GM18526 (cell line): Measurements from ENCODE around the gene ITGAL.

Experiments used
- POLR2A ChIP-seq: IDR thresholded peaks from 3 replicates; pipeline ENCODE4 v1.6.1; 2011; ENCODE audit not compliant: insufficient read length; ENCODE audit errors: extremely low read depth

The ITGAL gene

DNA sequence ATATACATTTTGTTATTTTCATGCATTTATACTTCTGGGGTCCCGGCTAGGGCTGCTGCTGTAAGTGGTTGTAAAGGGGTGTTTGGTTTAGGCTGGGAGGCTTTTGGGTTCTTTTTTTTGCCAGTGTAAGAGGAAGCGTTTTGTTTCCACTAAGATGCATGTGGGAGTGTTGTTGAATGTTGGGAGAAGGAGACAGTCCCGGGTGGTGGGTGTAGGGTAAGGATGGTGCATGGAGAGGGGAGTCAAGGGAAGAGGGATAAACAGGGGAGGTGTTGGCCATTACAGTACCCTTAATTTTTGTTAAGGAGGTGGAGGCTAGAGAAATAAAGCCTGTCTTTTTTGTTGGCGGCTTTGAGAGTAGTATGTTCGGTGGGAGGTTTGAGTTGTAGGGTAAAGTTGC is 70.5 kb downstream of the ITGAL start:
- TF ChIP-seq POLR2A: no peak

DNA sequence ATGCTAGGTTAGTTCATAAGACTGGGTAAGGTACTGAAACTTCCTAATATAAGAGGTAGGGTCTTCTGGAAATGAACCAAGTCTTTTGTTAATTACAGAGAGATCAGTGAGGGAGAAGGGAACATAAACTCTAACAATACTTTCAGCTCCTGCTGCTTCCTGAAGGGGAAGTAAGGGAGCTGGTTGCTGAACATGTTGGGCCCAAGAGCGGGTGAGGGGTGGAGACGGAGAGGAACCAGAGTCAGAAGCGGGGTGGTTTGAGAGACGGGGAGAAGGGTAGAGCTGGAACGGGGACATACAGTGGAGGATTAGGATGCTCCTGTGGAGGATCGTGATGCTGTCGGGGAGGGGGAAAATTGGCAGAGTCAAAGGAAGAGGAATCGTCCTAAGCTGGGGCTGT is 73.6 kb downstream of the ITGAL start:
- no peak for TF ChIP-seq POLR2A

DNA sequence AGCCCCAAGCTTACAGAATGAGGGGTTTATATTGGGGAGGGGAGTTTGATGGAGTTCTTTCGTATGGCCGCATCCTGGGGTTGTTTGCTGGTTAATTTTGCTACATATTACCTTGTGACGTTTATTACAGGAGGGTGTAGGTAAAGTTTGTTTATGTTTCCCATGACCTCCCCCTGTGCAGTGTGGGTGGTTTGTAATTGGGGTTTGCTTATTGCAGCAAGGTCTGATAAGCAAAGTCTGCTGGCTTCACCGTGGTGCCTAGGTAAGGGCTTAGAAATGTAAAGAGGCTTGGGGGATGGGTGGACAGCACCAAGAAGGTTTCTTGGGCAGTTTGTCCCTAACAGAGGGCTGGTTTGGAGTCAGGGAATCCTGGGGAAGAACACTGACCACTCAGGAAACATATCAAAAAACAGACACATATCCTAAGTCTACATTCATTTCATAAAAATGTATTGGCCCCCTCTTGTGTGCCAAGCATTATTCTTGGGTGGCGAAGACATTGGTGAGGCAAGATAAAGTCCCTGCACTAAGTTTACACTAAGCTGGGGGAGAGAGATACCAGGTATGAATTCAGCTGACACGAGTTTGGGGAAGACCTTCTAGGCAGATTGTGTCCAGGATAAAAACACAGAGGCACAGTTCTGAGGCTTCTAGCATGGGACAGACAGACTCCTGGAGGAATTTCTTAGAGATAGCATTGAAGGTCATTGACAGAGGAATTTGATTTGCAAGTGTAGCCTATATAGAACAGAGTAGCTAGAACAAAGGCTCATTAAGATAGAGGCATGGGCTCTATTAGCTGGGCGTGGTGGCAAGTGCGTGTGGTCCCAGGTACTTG is 76.1 kb downstream of the ITGAL start:
- no peak for TF ChIP-seq POLR2A

DNA sequence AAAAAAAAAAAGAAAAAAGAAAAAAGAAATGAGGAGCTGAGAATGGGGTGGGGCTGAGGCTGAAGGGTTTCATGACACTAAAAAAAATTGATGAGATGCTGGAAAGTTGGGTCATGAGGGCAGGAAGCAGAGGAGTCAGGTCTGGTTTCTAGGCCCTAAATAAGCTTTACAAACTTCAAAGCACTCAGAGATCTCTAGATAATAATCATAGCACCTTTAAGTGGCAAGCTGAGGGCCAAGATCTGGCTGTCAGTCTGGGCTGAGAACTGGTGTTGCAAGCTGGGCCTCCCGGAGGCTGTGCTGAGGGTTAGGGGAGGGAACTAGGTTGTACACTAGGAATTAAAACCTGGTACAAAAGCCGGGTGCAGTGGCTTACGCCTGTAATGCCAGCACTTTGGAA is 79.2 kb downstream of the ITGAL start:
- TF ChIP-seq POLR2A: no peak

DNA sequence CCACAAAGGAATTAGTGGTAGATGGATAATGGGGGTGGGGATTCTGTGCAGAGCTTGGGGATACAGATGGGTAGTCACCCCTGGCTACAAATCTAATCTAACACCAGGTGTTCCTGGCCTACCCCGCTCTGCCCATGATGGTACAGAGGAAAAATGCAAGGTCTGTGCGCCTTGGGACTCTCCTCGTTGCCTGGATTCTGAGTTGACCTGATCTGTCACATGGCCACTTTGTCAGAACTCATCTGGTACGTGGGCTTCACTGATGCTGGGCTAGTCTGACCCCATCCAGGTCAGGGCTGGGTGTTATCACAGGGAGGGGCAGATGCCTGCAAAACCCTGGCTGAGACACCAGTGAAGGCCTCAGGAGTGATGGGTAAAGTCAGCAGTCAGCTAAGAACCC is 80.4 kb downstream of the ITGAL start:
- TF ChIP-seq POLR2A: no peak

DNA sequence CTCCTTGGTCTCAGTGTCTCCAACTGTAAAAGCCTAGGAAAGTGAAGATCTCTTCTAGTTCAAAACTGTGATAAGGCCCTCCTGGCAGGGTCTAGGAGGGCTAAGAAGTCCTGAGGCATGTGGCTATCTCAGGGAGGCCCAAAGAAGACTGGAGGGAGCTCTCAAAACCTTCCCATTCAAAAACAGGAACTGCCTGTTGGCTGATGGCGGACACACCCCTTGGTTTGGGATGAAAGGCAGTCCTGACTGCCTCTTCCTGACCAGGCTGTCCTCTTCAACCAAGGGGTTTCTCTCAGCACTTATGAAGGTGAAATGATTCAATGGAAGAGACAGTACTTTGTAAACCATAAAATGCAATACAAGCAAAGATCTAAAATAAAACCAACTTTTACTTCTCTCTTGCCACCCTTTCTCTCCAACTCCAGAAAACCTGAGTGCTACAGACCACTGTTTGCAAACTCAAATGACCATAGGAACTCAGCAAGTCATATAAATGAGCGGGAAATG is 80.9 kb downstream of the ITGAL start:
- TF ChIP-seq POLR2A: no peak

DNA sequence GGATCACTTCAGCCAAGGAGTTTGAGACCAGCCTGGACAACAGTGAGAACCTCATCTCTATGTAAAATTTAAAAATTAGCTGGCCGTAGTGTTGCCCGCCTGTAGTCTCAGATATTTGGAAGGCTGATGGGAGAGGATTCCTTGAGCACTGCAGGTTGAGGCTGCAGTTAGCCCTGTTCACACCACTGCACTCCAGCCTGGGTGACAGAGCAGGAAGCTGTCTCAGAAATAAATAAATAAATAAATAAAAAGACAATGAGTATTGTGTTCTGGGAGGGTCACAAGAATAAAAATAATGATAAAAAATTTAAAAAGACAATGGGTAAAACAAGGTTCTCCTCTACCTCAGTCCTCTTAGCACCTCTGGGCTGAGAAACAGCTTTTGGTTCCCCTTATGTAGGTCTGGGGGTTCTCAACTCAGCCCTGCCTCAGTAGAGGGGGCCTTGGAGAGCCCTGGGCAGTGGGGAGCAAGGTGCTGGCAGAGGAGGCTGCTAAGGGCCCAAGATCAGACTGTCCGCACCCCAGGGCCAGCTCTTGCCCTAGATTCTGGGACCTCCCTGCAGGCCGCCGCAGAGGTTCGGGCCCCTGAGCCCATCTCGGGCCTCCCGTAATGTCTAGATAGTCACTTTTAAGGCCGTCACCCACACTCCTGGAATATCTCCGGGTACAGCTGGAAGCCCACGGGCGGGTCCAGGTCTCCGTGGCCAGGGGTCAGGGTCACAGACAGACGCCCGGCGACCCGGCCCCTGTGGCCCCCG is 82.2 kb downstream of the ITGAL start:
- no peak for TF ChIP-seq POLR2A

DNA sequence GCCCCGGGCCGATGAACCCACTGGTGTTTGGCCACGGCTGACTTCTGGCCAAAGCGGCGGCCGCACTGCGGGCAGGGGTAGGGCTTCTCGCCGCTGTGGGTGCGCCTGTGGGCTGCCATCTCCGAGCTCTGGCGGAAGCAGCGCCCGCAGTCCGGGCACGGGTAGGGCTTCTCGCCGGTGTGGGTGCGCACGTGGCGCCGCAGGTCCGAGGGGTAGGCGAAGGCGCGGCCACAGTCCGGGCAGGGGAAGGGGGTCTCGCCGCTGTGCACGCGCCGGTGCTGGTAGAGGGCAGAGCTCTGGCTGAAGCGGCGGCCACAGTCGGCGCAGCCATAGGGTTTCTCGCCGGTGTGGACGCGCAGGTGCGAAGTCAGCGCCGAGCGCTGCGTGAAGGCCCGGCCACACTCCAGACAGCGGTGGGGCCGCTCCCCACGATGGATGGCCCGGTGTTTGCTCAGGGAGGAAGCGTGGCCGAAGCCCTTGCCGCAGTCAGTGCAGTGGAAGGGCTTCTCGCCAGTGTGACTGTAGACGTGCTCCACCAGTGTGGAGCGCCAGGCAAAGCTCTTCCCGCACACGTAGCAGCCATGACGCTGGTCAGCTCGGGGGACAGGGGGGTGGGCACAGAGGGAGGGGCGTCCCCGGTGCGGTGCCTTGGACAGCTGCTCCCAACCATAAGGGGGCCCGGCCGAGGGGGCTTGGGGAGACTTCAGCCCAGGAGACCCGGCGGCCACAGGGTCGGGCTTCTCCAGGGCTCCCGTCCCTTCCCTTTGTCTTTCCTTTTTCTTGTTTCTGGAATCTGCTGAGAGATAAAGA is 83.0 kb downstream of the ITGAL start:
- no peak for TF ChIP-seq POLR2A

DNA sequence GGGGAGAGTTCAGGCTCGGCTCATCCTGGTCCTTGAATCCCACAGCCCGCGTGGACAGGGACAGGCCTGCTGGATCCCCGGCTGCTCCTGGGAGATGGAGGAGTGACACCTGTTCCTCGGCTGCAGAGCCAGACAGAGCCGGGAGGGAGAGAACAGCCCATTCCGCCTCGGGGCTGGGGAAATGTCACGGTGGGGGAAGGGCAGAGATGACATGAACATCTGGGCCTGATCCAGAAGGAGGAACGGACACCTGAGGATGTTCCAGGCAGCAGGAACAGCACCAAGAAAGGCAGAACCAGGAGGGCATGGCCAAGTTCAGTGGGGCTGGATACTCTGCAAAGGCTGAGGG is 83.6 kb downstream of the ITGAL start:
- TF ChIP-seq POLR2A: no peak

DNA sequence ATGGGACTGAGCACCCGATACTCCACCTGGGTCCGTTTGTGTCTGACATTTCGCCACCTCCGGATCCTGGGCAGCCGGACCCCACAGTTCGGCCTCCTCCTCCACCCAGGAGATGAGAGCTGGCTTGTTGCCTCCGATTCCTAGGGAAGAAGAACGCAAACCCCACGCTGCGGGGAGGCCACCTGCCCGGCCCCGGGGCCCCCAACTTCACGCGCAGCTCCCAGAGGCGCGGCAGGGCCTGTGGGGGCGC is 85.1 kb downstream of the ITGAL start:
- no peak for TF ChIP-seq POLR2A

DNA sequence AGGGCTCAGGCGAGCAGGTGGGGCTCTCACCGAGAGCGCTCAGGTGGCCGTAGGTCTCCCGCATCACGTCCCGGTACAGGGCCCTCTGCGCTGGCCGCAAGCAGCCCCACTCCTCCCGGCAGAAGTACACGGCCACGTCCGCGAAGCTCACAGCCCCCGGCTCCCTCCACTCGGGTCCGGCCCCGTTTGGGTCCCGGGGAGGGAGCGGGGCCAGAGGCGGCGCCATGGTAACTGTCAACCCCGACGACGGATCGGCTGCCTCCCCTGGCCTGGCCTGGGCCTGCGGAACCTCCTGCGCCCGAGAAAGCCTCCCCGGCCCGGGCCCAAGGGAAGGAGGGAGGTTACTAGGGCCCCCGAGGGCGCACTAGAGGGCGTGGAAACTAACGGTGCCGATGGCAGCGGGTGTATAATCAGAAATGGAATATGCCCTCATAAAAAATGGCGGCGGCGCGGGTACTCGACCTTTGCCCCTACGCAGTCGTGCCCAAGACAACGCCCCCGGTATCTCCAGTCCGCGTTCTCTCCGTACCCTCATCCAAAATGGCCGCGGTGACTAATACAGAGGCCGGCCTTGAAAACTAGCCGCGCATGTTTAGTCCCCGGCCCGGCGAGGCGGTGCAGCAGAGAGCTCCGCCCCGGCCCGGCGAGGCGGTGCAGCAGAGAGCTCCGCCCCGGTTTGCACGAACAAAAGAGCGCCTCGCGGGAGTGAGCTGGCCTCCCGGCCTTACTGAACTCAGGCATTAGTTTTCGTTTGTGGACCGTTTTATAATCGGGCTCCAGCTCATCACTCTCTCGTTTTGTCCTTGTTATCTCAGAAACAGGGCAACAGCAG is 85.6 kb downstream of the ITGAL start, which contains the start of gene ZNF764:
Gene ZNF764 (minus strand): TSS at position 418 of the 832 bp plus-strand sequence. CDS start 192 bp downstream, at position 226.
- TF ChIP-seq POLR2A: peak; percentile 16

DNA sequence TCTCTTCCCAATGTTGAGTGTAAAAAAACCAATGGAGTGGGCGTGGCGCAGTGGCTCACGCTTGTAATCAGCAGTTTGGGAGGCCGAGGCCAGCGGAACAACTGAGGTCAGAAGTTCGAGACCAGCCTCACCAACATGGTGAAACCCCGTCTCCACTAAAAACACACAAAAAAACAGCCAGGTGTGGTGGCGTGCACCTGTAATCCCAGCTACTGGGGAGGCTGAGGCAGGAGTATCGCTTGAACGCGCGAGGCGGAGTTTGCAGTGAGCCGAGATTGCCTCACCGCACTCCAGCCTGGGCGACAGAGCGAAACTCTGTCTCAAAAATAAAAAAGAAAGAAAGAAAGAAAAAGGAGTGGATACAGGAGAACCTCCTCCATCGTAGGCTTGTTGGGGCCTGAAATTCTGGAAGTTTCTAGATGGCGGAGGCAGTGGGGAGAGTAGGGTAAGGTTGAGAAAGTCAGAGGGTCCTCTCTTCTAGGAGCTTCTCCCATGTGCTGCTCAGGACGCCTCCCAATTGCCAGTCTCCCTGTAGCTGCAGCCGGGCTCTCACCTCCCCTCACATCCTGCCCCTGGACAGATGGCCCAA is 86.3 kb downstream of the ITGAL start:
- TF ChIP-seq POLR2A: no peak

DNA sequence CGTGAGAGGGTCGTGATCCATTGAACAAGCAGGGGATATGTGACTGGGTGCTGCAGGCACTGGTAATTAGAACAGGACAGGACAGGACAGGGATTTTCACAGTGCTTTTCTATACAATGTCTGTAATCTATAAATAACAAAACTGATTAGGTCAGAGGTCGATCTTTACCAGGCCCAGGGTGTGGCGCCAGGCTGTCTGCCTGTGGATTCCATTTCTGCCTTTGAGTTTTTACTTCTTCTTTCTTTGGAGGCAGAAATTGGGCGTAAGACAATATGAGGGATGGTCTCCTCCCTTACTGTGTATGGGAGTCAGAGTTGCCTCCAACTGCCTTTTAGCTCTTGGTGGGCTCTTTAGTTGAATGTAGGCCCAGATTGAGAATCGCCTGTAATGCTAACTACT is 87.1 kb downstream of the ITGAL start:
- no peak for TF ChIP-seq POLR2A

DNA sequence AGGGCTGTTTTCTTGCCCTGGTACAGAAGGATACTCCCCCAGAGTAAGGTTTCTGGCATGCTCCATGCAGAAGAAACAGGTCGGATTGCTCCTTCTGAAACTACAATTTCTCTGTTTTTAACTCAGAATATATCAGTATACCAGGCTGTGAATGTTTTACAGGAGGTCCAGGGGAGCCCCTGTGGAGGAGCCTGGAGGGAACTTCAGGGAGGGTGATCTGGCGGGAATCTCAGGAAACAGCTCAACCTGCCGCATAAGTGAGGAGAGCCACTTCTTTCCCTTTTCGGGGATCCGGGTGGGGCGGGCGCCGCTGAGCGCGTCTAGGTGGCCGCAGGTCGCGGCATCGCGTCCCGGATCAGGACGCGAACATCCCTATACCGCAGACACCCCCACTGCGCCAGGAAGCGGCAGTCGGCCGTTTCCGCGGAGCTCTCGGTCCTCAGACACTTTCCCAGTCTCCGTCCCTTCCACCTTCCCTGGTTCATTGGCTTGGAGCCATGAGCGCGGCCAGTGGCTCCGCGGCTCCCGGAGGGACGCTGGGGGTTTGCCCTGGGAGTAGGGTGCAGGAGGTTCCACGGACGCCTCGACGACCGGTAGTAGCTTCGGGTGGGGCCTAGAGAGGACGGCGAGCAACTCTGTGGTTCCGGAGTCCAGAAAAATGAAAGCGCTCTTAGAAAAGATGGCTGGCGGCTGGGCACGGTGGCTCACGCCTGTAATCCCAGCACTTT is 88.7 kb downstream of the ITGAL start:
- TF ChIP-seq POLR2A: no peak
